K562 (cell line): ENCODE results near the gene MEDAG. TPM values are rescaled to one million over a fixed set of nuclear protein-coding genes. Genes with fewer than 3 reads are reported as not detected.

Experiments
- ATAC-seq: fragments of 200-7000 bp; cut with Tn5 transposase; 3 replicates; pipeline ENCODE4 v1.9.1; 2020; ENCODE audit warnings: moderate library complexity
- BruUV-seq: library from RNA; stranded (reverse); fragments of 400-500 nt; replicated peaks from 2 replicates; lab custom pipeline; 2021; lab: Mats Ljungman, UMichigan
- CTCF ChIA-PET: fragments of 300-600 bp; formaldehyde crosslinking; extraction: SDS; loops from one replicate; lab custom pipeline; 2021; ENCODE audit warnings: low intra/inter-chr PET ratio; lab: Yijun Ruan, JAX
- POLR2A ChIA-PET: fragments of 300-600, 350-650 bp; sonication (Branson Sonifier 250); formaldehyde crosslinking; extraction: SDS; loops from one replicate; lab custom pipeline; 2021; ENCODE audit warnings: antibody characterized with exemption, inconsistent platforms; lab: Yijun Ruan, JAX
- DNase-seq, 4 experiments: peaks; one replicate each; pipeline versions ENCODE4 v3.0.0 to v3.0.0-alpha.2; 2011 to 2018; ENCODE audit warnings: low spot score in 3 of 4, mixed read lengths in 3 of 4; ENCODE audit errors: extremely low read depth in 1 of 4
- FAIRE-seq: peaks from 2 replicates; lab custom pipeline; 2011; peaks lifted over from hg19 to GRCh38; lab: Jason Lieb, UNC
- H2AFZ ChIP-seq: 2 replicates; pipeline ENCODE4 v1.6.0; 2011; ENCODE audit warnings: low read depth, low read length, control low read depth, inconsistent platforms
- H3K27ac ChIP-seq: fragments of 200-600 bp; 3 replicates; pipeline ENCODE4 v1.8.0; 2011; ENCODE audit warnings: low read depth, mild to moderate bottlenecking, control low read depth, inconsistent platforms, low read length, moderate library complexity, mixed read lengths; ENCODE audit errors: extremely low read depth
- H3K27me3 ChIP-seq, 2 experiments: fragments of 300-600 bp in 1 of 2; 2 replicates in 1 of 2; 3 replicates in 1 of 2; pipeline versions ENCODE4 v1.6.0 to v1.8.0; 2011; ENCODE audit warnings: inconsistent platforms in 2 of 2, low read length in 2 of 2, mild to moderate bottlenecking in 1 of 2, mixed read lengths in 1 of 2, moderate library complexity in 1 of 2; ENCODE audit not compliant: control insufficient read depth in 2 of 2, insufficient read depth in 2 of 2
- H3K36me3 ChIP-seq: fragments of 300-600 bp; 3 replicates; pipeline ENCODE4 v1.8.0; 2011; ENCODE audit warnings: mild to moderate bottlenecking, low read length, inconsistent platforms; ENCODE audit not compliant: control insufficient read depth, insufficient read depth
- H3K4me1 ChIP-seq, 2 experiments: fragments of 200-600 bp in 1 of 2; replicated peaks in 1 of 2; 2 replicates in 1 of 2; 3 replicates in 1 of 2; pipeline versions ENCODE4 v1.5.1 to v1.8.0; 2011; ENCODE audit warnings: inconsistent platforms in 2 of 2, low read length in 2 of 2, mild to moderate bottlenecking in 1 of 2, mixed read lengths in 1 of 2, moderate library complexity in 1 of 2; ENCODE audit not compliant: control insufficient read depth in 2 of 2, insufficient read depth in 2 of 2
- H3K4me2 ChIP-seq: 2 replicates; pipeline ENCODE4 v1.6.1; 2011; ENCODE audit warnings: low read length, control low read depth, inconsistent platforms, mixed read lengths; ENCODE audit not compliant: insufficient read depth
- H3K4me3 ChIP-seq: fragments of 200-600 bp; sonication (generic), shearing (Covaris generic); 2 replicates; pipeline ENCODE4 v1.5.1; 2016; ENCODE audit warnings: control low read depth, inconsistent platforms
- H3K79me2 ChIP-seq: fragments of 200-600 bp; 3 replicates; pipeline ENCODE4 v1.8.0; 2011; ENCODE audit warnings: low read length, inconsistent platforms; ENCODE audit not compliant: control insufficient read depth, insufficient read depth
- H3K9ac ChIP-seq, 2 experiments: 2 replicates each; pipeline versions ENCODE4 v1.6.0 to v1.6.1; 2011; ENCODE audit warnings: low read depth in 2 of 2, low read length in 2 of 2, control low read depth in 1 of 2, inconsistent platforms in 1 of 2, mild to moderate bottlenecking in 1 of 2, mixed read lengths in 1 of 2; ENCODE audit not compliant: insufficient read depth in 1 of 2
- H3K9me1 ChIP-seq: one replicate; pipeline ENCODE4 v1.6.0; 2011; ENCODE audit warnings: inconsistent platforms, mild to moderate bottlenecking, low read length, moderate library complexity; ENCODE audit not compliant: control insufficient read depth, insufficient read depth
- H3K9me3 ChIP-seq: replicated peaks from 2 replicates; pipeline ENCODE4 v1.5.1; 2011; ENCODE audit warnings: low read depth, low read length, inconsistent platforms; ENCODE audit not compliant: control insufficient read depth, insufficient read depth
- H4K20me1 ChIP-seq: replicated peaks from 2 replicates; pipeline ENCODE4 v1.6.1; 2011; ENCODE audit warnings: low read length, inconsistent platforms, mixed read lengths; ENCODE audit not compliant: control insufficient read depth, insufficient read depth
- CBFB ChIP-seq: sonication (generic); formaldehyde crosslinking; IDR thresholded peaks from 2 replicates; pipeline ENCODE4 v1.4.0; 2020; ENCODE audit warnings: mild to moderate bottlenecking, missing genetic modification reagents
- CREB5 ChIP-seq: fragments of 250-450 bp; sonication (Bioruptor Pico); IDR thresholded peaks from 2 replicates; pipeline ENCODE4 v1.5.0; 2020; ENCODE audit warnings: mild to moderate bottlenecking
- DACH1 ChIP-seq: fragments of 450-650 bp; IDR thresholded peaks from 2 replicates; pipeline ENCODE4 v1.6.1; 2018; ENCODE audit not compliant: partially characterized antibody
- DDX20 ChIP-seq: fragments of 450-650 bp; IDR thresholded peaks from 2 replicates; pipeline ENCODE4 v1.6.1; 2016; ENCODE audit warnings: missing genetic modification characterization, low read depth, mild to moderate bottlenecking, missing compliant biosample characterization, moderate library complexity
- GABPA ChIP-seq: fragments of 200-800 bp; sonication (Bioruptor generic); conservative IDR thresholded peaks from 2 replicates; pipeline ENCODE4 v1.6.1; 2016; ENCODE audit warnings: low read depth, missing genetic modification characterization, missing compliant biosample characterization
- MXI1 ChIP-seq: IDR thresholded peaks from 2 replicates; pipeline ENCODE4 v1.6.1; 2011; ENCODE audit warnings: low read depth, mild to moderate bottlenecking, improper control_type of control experiment, low read length
- PBX2 ChIP-seq, 2 experiments: IDR thresholded peaks in 1 of 2; conservative IDR thresholded peaks in 1 of 2; 2 replicates each; pipeline ENCODE4 v1.6.1; 2016; ENCODE audit warnings: low read depth in 2 of 2, mild to moderate bottlenecking in 1 of 2, missing compliant biosample characterization in 1 of 2, missing genetic modification characterization in 1 of 2, moderate library complexity in 1 of 2
- POLR3G ChIP-seq: IDR thresholded peaks from 2 replicates; pipeline ENCODE4 v1.6.1; 2011; ENCODE audit not compliant: insufficient read length, insufficient replicate concordance; ENCODE audit errors: extremely low read depth
- RBFOX2 ChIP-seq: fragments of 200-400 bp; formaldehyde crosslinking; IDR thresholded peaks from 2 replicates; pipeline ENCODE4 v1.6.1; 2017; ENCODE audit warnings: low read depth, mild to moderate bottlenecking, low read length, moderate library complexity
- TFAM ChIP-seq: fragments of 250-450 bp; sonication (Bioruptor Pico); conservative IDR thresholded peaks from 2 replicates; pipeline ENCODE4 v1.5.0; 2021; ENCODE audit warnings: mild to moderate bottlenecking, moderate library complexity
- ZNF507 ChIP-seq: conservative IDR thresholded peaks from 2 replicates; pipeline ENCODE4 v1.6.1; 2017; ENCODE audit warnings: missing genetic modification characterization, missing compliant biosample characterization
- ZZZ3 ChIP-seq: fragments of 450-650 bp; IDR thresholded peaks from 2 replicates; pipeline ENCODE4 v1.6.1; 2016; ENCODE audit warnings: antibody characterized with exemption, mild to moderate bottlenecking, moderate library complexity
- WGBS: fragments of 100-300 bp; shearing (Covaris generic); methylation state at CpG from one replicate; pipeline ENCODE4 v1.1.6; 2016; ENCODE audit warnings: low coverage, mixed read lengths; ENCODE audit not compliant: insufficient coverage; ENCODE audit errors: missing lambda C conversion rate; 5-methylcytosine and 5-hydroxymethylcytosine counted together
- in situ Hi-C: fragments of 300-500 bp; cut with MboI; formaldehyde crosslinking; loops from 4 replicates; pipeline ENCODE4 v1.15.0; 2018; ENCODE audit warnings: inconsistent platforms, mixed read lengths
- intact Hi-C: fragments of 100-400 bp; cut with micrococcal nuclease; formaldehyde crosslinking; loops from 2 replicates; pipeline ENCODE4 v1.14.2; 2022
- polyA plus RNA-seq, 8 experiments: library from polyadenylated mRNA; depleted of rRNA in 4 of 8; stranded (reverse) in 5 of 8; unstranded in 3 of 8; fragments of >200 nt; fragmentation: Nextera tagmentation in 2 of 8; fragmentation: Illumina TruSeq in 1 of 8; extraction: Ambion mirVana in 2 of 8; extraction: Trizol in 1 of 8; gene quantifications; 2 replicates each; pipeline versions ENCODE4 v1.2.1 to v1.2.3, GENCODE V29; 2011 to 2014; ENCODE audit warnings: inconsistent platforms in 1 of 8, missing spikeins in 1 of 8
- total RNA-seq, 7 experiments: library from RNA; depleted of rRNA in 6 of 7; stranded (reverse); fragments of >200 nt in 6 of 7; fragmentation: Illumina TruSeq in 2 of 7; extraction: Trizol in 2 of 7; gene quantifications; 2 replicates each; pipeline versions ENCODE4 v1.2.1 to v1.2.3, GENCODE V29; 2011 to 2021; ENCODE audit warnings: low replicate concordance in 1 of 7
- TF ChIP-seq, protein P1 (sequence below): fragments of 450-650 bp; formaldehyde crosslinking; IDR thresholded peaks from 2 replicates; pipeline ENCODE4 v1.4.0; 2022; ENCODE audit warnings: mild to moderate bottlenecking, moderate library complexity
- TF ChIP-seq, protein P2 (sequence below): fragments of 450-650 bp; formaldehyde crosslinking; IDR thresholded peaks from 2 replicates; pipeline ENCODE4 v1.4.0; 2022; ENCODE audit warnings: missing genetic modification characterization
- TF ChIP-seq, protein P3 (sequence below), 2 experiments: fragments of 450-650 bp in 1 of 2; sonication (generic) in 1 of 2; formaldehyde crosslinking; conservative IDR thresholded peaks; 2 replicates each; pipeline versions ENCODE4 v1.4.0 to v1.8.1; 2020 to 2022; ENCODE audit warnings: mild to moderate bottlenecking in 1 of 2, missing genetic modification reagents in 1 of 2

The MEDAG gene
- total and polyA plus RNA-seq, 9 of the 15 experiments (the other 6 are each of a cell fraction or from before 2014, with no cell fraction given), result not detected

- H3K79me2 ChIP-seq, result no peaks in the 10 kb centered on the region
- ATAC-seq (peak; percentile 92), DNase-seq (peak; percentile 34 to 50 (median 41)), FAIRE-seq (peak; percentile 15)
- H3K36me3 ChIP-seq, result no peaks in the 10 kb centered on the region
- H3K9me3 ChIP-seq, result no peaks in the 10 kb centered on the region
- H4K20me1 ChIP-seq, result no peaks in the 10 kb centered on the region
- no TSS peak for BruUV-seq
- no peak overlapping the region for H3K4me2 ChIP-seq
- WGBS, result 6% methylated on average over 3 of the region's 6 CpGs
- H2AFZ ChIP-seq, result no peak overlapping the region
- H3K9me1 ChIP-seq, result no peaks in the 10 kb centered on the region
- ChIA-PET POLR2A (no interaction called here), CTCF (no interaction called here)
- H3K4me1 ChIP-seq, result no peaks in the 10 kb centered on the region
- in situ Hi-C loops (no loop called here), intact Hi-C loops (no loop called here)
- no peak overlapping the region for H3K4me3 ChIP-seq
- H3K9ac ChIP-seq, result no peak overlapping the region
- no peaks in the 10 kb centered on the region for H3K27me3 ChIP-seq
- H3K27ac ChIP-seq, result no peak overlapping the region
- TF ChIP-seq CREB5 (no peak), RBFOX2 (no peak), DDX20 (tag) (no peak), MXI1 (no peak), PBX2 (CRISPR knock-in tag; IDR thresholded peaks at IDR 0.05; ENCODE audit: low read depth) (no peak), PBX2 (tag; conservative IDR thresholded peaks at IDR 0.05; ENCODE audit: low read depth) (peak; percentile 81), ZZZ3 (no peak), TFAM (CRISPR knock-in tag) (no peak), CBFB (CRISPR knock-in tag) (no peak), DACH1 (no peak), POLR3G (no peak), GABPA (no peak), ZNF507 (tag) (no peak)
- TF ChIP-seq, protein P1, sequence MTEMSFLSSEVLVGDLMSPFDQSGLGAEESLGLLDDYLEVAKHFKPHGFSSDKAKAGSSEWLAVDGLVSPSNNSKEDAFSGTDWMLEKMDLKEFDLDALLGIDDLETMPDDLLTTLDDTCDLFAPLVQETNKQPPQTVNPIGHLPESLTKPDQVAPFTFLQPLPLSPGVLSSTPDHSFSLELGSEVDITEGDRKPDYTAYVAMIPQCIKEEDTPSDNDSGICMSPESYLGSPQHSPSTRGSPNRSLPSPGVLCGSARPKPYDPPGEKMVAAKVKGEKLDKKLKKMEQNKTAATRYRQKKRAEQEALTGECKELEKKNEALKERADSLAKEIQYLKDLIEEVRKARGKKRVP (CRISPR knock-in tag), result no peak
- TF ChIP-seq, protein P2, sequence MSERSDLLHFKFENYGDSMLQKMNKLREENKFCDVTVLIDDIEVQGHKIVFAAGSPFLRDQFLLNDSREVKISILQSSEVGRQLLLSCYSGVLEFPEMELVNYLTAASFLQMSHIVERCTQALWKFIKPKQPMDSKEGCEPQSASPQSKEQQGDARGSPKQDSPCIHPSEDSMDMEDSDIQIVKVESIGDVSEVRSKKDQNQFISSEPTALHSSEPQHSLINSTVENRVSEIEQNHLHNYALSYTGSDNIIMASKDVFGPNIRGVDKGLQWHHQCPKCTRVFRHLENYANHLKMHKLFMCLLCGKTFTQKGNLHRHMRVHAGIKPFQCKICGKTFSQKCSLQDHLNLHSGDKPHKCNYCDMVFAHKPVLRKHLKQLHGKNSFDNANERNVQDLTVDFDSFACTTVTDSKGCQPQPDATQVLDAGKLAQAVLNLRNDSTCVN, result no peak
- TF ChIP-seq, protein P3, sequence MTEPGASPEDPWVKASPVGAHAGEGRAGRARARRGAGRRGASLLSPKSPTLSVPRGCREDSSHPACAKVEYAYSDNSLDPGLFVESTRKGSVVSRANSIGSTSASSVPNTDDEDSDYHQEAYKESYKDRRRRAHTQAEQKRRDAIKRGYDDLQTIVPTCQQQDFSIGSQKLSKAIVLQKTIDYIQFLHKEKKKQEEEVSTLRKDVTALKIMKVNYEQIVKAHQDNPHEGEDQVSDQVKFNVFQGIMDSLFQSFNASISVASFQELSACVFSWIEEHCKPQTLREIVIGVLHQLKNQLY (CRISPR knock-in tag; conservative IDR thresholded peaks at IDR 0.05), result no peak
Observed at GRCh38 chr13:30892966-30893365, 13.1 kb upstream of the MEDAG start.
